Measurements from ENCODE around the gene EEF2KMT. TPM values are rescaled to one million over a fixed set of nuclear protein-coding genes. Genes with fewer than 3 reads are reported as not detected.

EEF2KMT gene
- total and polyA plus RNA-seq, 9 of the 15 experiments (the other 6 are each of a cell fraction or from before 2014, with no cell fraction given) = 4.2 to 22.7 (median 12.8) TPM

DNA sequence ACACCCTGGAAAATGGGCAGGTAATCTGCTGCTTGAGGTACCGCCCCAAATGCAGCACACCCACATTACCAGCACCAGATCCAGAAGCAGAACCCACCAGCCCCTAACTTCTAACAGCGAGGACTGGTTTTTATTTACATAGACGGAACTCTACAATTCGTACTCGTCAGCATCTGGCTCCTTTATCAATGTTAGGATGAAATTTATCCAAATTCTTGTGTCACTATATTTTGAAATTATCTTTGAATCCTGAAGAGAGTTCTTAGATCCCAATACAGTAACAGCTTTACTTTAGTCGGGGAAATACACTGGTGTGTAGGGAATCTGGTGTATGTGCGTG, 26.3 kb downstream of the EEF2KMT start:
- Histone ChIP-seq H3K9me3 (replicated peaks; ENCODE audit: control insufficient read depth, insufficient read depth, low read depth, low read length) (peaks cover 5% of the 10 kb centered on the region; the same call in 1 of the 2 replicates), H3K79me2 (ENCODE audit: control insufficient read depth, insufficient read depth, low read length) (peaks cover 16% of the 10 kb centered on the region), H3K36me3 (ENCODE audit: control insufficient read depth, insufficient read depth, low read length) (peaks cover 23% of the 10 kb centered on the region), H2AFZ (ENCODE audit: low read depth, low read length) (peak overlapping the region; percentile 96), H3K27me3 (ENCODE audit: control insufficient read depth in 2 of 2, insufficient read depth in 2 of 2, low read length in 2 of 2) (peaks cover 7 to 10% of the 10 kb centered on the region in 2 experiments; a peak in 3 of 5 replicates), H3K9ac (ENCODE audit: insufficient read depth in 1 of 2, low read depth in 2 of 2, low read length in 2 of 2) (peak overlapping the region; percentile 83 to 93), H3K4me1 (replicated peaks in 1 of 2; ENCODE audit: control insufficient read depth in 2 of 2, insufficient read depth in 2 of 2, low read length in 2 of 2) (peaks cover 5 to 6% of the 10 kb centered on the region in 2 experiments; a peak in 3 of 5 replicates), H3K4me2 (ENCODE audit: insufficient read depth, low read length) (peak overlapping the region; percentile 99), H3K4me3 (peak overlapping the region; percentile 94), H3K9me1 (ENCODE audit: control insufficient read depth, insufficient read depth, low read length) (no peaks in the 10 kb centered on the region), H4K20me1 (replicated peaks; ENCODE audit: control insufficient read depth, insufficient read depth, low read length) (no peaks in the 10 kb centered on the region), H3K27ac (ENCODE audit: extremely low read depth, low read depth, low read length) (peak overlapping the region; percentile 74; the same call in 2 of the 3 replicates)
- in situ Hi-C loops (cut with MboI) (no loop called here), intact Hi-C loops (cut with micrococcal nuclease) (no loop called here)
- TF ChIP-seq FOXA3 (CRISPR knock-in tag; conservative IDR thresholded peaks at IDR 0.05 in 1 of 2, IDR thresholded peaks at IDR 0.05 in 1 of 2) (peak in 1 of 2 experiments; percentile 36; a peak in 1 of 4 replicates), RBM17 (IDR thresholded peaks at IDR 0.05; ENCODE audit: borderline replicate concordance, low read depth, low read length) (no peak), BRD4 (IDR thresholded peaks at IDR 0.05) (no peak), FOXJ2 (tag; IDR thresholded peaks at IDR 0.05) (0 out of 2 replicates have a peak, but pooled peaks have one; percentile 25), SMARCE1 (IDR thresholded peaks at IDR 0.05) (0 out of 2 replicates have a peak, but pooled peaks have one; percentile 6)
- FAIRE-seq (no peak), DNase-seq (ENCODE audit: extremely low read depth in 1 of 4, low spot score in 3 of 4) (no peak), ATAC-seq (no peak)
- BruUV-seq (replicated peaks) = no TSS peak
- ChIA-PET POLR2A (interaction anchor here (1.5 kb wide), 2 partner anchors 10 to 28 kb away, joined by 6 read pairs; no protein-coding TSS in a partner anchor), CTCF (ENCODE audit: low intra/inter-chr PET ratio) (no interaction called here)
- WGBS (ENCODE audit: insufficient coverage, low coverage, missing lambda C conversion rate) = 31% methylated on average over 7 of the region's 7 CpGs

All from K562 (cell line).